T47D (cell line): ENCODE results near the gene KCNAB1.

Source experiments
- DNase-seq, 2 experiments: peaks; one replicate each; pipeline versions ENCODE4 v3.0.0 to v3.0.0-alpha.2; 2011 to 2012; ENCODE audit warnings: low read depth in 1 of 2, low spot score in 1 of 2
- JUND ChIP-seq: IDR thresholded peaks from 2 replicates; pipeline ENCODE4 v1.6.1; 2012; ENCODE audit warnings: low read depth
- in situ Hi-C: cut with HindIII; loops from 2 replicates; pipeline ENCODE4 v1.10.0; 2016; ENCODE audit warnings: low sequenced_read_pairs, low pct_unique_long_range_greater_than_20kb

KCNAB1 gene

DNA sequence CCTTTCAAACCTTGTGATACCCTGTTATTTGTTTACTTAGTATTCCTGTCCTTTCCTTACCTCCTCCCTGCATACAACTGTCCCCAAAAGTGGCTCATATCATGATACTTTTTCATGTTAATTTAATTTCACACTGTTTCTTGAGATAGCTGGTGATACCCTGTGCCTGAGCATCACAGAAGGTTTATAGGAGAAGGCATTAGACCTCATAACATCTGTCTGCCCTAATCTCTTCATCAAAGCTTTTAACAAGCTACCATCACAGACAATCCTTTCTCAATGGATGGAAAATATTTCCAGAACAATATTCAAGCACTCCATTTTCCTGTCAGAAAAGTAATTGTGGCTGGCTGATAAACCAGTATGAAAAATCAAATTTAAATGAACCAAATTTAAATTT, 353.0 kb downstream of the KCNAB1 start:
- in situ Hi-C loops, result no loop called here
- no peak for DNase-seq
- no peak for TF ChIP-seq JUND

GRCh38 chr3:156474560-156475389, 354.4 kb downstream of the KCNAB1 start:
- in situ Hi-C loops, result no loop called here
- no peak for TF ChIP-seq JUND
- peak; percentile 21 to 52 for DNase-seq

- in situ Hi-C loops, result no loop called here
- DNase-seq, result no peak
- TF ChIP-seq JUND, result no peak
These were observed 356.9 kb downstream of the KCNAB1 start for GRCh38 chr3:156477323-156477722.

DNA sequence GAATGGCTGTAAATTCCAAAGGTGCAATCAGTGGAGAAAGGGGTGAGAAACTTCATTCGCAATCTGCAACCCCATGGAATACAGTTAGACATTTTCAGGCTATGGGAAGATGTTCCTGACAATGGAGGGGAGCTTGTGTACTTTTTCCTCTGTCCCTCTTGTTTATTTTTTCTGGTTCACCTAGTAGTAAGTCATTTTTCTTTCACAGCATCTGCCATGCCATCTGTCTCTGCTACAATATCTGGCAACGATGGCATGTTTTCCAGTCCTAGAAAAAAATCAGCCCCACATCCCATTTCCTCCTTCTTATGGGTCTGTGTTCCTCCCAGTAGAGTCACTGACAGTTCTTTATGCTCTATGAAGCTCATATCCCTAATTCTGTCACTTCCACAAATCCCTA, 358.5 kb downstream of the KCNAB1 start:
- no peak for TF ChIP-seq JUND
- in situ Hi-C loops, result no loop called here
- DNase-seq, result no peak

- DNase-seq, result no peak
- in situ Hi-C loops, result no loop called here
- TF ChIP-seq JUND, result no peak
These were observed 359.2 kb downstream of the KCNAB1 start for GRCh38 chr3:156479604-156480003.

- in situ Hi-C loops, result no loop called here
- DNase-seq, result no peak
- no peak for TF ChIP-seq JUND
These were observed 360.6 kb downstream of the KCNAB1 start for GRCh38 chr3:156480949-156481348.

GRCh38 chr3:156483002-156483401, 362.6 kb downstream of the KCNAB1 start:
- in situ Hi-C loops, result no loop called here
- no peak for TF ChIP-seq JUND
- DNase-seq, result no peak

DNA sequence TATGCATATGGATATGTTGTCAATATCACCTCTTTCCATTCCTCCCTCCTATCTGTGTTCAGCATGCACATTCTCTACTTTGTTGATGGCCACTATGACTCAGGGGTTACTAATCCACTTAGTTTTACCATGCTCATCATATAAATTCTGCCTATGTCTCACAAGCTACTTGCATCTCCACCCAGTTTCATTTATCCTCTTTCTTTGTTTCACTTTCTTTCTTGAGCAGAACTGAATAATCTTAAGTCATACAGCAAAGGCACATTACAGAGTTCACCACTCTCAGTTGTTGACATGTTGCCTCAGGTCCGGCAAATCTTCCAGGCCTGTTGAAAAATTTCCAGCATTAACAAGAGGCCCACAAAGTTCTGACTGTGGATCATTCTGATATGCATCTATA, 363.0 kb downstream of the KCNAB1 start:
- TF ChIP-seq JUND, result no peak
- in situ Hi-C loops, result no loop called here
- DNase-seq, result no peak

GRCh38 chr3:156483961-156484787, 363.8 kb downstream of the KCNAB1 start:
- no peak for TF ChIP-seq JUND
- peak in 1 of 2 experiments; percentile 13 for DNase-seq
- in situ Hi-C loops, result no loop called here

GRCh38 chr3:156488767-156489166, 368.4 kb downstream of the KCNAB1 start:
- TF ChIP-seq JUND, result no peak
- in situ Hi-C loops, result no loop called here
- no peak for DNase-seq

- DNase-seq, result no peak
- in situ Hi-C loops, result no loop called here
- no peak for TF ChIP-seq JUND
These were observed 369.1 kb downstream of the KCNAB1 start for GRCh38 chr3:156489462-156489911.

DNA sequence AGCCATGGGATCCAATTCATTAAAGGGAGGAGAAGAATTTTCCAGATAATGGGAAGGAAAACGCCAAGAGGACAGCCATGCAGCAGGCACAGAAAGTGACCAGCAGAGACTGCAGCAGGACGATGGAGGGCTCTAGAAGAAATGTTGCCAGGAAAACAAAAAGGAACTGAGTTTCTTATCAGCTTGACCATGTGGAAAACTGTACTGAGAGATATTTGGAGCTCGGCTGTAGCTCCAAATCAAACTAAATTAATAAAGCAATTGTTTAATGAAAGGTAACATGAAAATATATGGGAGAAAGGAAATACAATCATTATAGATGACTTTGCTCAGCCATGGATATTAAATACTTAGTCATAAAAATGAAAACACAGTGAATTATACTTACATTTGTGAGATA, 370.8 kb downstream of the KCNAB1 start:
- TF ChIP-seq JUND, result no peak
- no peak for DNase-seq
- in situ Hi-C loops, result no loop called here

DNA sequence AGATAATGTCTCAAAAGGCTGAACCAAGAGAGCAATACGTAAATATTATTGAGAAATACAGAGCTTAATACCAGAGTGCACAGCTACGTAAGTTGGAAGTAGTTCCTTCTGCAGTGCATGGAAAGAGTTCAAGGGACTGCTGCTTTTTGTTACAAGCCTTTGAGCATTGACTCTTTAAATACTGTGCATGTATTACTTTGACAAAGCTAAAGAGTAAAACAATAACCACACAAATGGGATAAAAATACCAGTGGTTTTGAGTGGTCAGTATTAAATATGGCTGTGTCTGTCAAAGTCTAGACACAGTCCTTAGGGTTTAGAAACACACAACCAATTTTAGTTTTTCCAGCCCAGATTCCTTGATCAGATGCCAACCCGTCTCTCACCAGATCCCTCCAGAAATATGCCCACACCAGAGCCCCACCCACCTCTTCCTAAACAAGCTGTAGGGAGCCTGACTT, 372.5 kb downstream of the KCNAB1 start:
- no peak for TF ChIP-seq JUND
- in situ Hi-C loops, result no loop called here
- DNase-seq, result no peak
